Large intestine (tissue), 3 donors: ENCODE measurements around the gene SLC15A3. TPM values are rescaled to one million over a fixed set of nuclear protein-coding genes. Genes with fewer than 3 reads are reported as not detected.
A peak's percentile ranks its signal among the peaks of the same experiment; 100 is the strongest.
"Not testable (repeated sequence)": the region's sequence is repeated elsewhere in the genome, so short reads cannot be mapped to it uniquely, and the experiment has no call there.

Experiments
- DNase-seq, 2 donors: peaks; one replicate each; pipeline versions ENCODE4 v3.0.0 to v3.0.0-alpha.2; 2013
- H3K27ac ChIP-seq: one replicate; pipeline ENCODE4 v1.5.1; 2013; ENCODE audit warnings: low read length
- H3K27me3 ChIP-seq: 2 replicates; pipeline ENCODE4 v1.6.1; 2013; ENCODE audit warnings: low read length; ENCODE audit not compliant: control insufficient read depth, insufficient read depth
- H3K36me3 ChIP-seq: 2 replicates; pipeline ENCODE4 v1.6.1; 2013; ENCODE audit warnings: low read length; ENCODE audit not compliant: control insufficient read depth, insufficient read depth
- H3K4me1 ChIP-seq: one replicate; pipeline ENCODE4 v1.6.1; 2013; ENCODE audit warnings: low read length; ENCODE audit not compliant: control insufficient read depth, insufficient read depth
- H3K4me3 ChIP-seq: one replicate; pipeline ENCODE4 v1.5.1; 2013; ENCODE audit warnings: low read length
- H3K9me3 ChIP-seq: one replicate; pipeline ENCODE4 v1.6.1; 2013; ENCODE audit warnings: mild to moderate bottlenecking, low read depth, low read length, moderate library complexity; ENCODE audit not compliant: control insufficient read depth
- WGBS: methylation state at CpG from one replicate; pipeline ENCODE4 v1.1.5; 2013; ENCODE audit warnings: low lambda C conversion rate; ENCODE audit not compliant: insufficient coverage; 5-methylcytosine and 5-hydroxymethylcytosine counted together
- polyA plus RNA-seq: library from polyadenylated mRNA; unstranded; fragments of 120-200 nt; gene quantifications from one replicate; pipeline ENCODE4 v1.2.1, GENCODE V29; 2013

Gene SLC15A3
- polyA plus RNA-seq, 1 donor: 19.8 TPM

DNA sequence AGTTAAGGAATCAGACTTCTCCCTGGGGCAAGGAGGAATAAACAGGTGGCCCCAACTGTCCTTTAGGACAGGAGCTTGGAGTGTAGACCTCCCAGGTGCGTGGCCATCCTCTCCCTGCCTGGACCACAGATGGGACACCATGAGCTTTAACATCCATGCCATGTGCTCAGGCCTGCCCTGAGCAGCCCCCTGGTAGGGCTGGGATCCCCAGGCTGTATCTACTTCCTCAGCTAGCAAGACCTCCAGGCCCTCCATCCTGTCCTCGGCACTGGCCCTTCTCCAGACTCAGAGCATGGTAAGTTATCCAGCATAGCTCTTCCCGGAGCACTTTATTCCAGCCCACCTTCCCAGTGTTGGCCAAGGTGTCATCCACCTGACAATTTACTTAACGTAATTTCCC is 25.2 kb upstream of the SLC15A3 start:
- Histone ChIP-seq H3K27me3 (no peaks in the 10 kb centered on the region), H3K9me3 (no peaks in the 10 kb centered on the region), H3K36me3 (no peaks in the 10 kb centered on the region), H3K4me1 (no peaks in the 10 kb centered on the region), H3K27ac (no peak overlapping the region), H3K4me3 (no peak overlapping the region)
- DNase-seq: no peak
- no CpG with 5 or more reads among the region's 4 CpGs for WGBS

DNA sequence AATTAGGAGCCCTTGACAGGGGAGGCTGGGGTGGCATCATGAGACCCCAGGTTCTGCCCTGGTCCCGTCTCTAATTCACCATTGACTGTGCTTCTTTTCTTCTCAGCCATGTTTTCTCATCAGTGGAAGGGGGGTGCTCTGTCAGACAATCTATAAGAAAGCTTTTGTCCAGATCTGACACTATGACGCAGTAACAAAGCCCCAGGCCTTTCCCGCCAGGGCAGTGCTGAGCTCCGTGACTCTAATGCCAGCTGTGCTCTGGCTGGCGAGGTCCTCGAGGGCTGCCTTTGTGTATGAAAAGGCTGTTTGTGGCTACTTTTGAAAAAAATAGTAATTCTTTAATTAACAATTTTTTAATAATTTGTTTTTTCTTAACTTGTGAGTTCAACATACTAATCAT is 22.8 kb upstream of the SLC15A3 start:
- WGBS: no CpG with 5 or more reads among the region's 6 CpGs
- no peak overlapping the region for H3K27ac ChIP-seq
- DNase-seq: no peak

DNA sequence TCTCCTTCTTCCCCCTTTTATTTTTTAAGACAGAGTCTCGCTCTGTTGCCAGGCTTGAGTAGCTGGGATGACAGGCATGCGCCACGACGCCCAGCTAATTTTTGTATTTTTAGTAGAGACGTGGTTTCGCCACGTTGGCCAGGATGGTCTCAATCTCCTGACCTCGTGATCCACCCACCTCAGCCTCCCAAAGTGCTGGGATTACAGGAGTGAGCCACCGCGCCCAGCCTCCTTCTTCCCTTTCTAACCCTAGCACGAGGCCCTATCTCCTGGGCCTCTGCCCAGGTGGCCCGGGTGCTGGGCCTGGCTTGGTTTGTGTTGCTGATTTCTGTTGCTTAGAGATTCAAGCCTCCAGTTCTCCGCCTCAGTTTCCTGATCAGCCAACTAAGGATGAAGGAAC is 22.3 kb upstream of the SLC15A3 start:
- WGBS: no CpG with 5 or more reads among the region's 13 CpGs
- not testable (repeated sequence) for H3K36me3 ChIP-seq, H3K27ac ChIP-seq, H3K9me3 ChIP-seq, DNase-seq, H3K4me3 ChIP-seq, H3K4me1 ChIP-seq, H3K27me3 ChIP-seq

More for the DNA sequence above, 22.8 kb upstream of the SLC15A3 start:
- Histone ChIP-seq H3K4me3 (no peak overlapping the region), H3K9me3 (no peaks in the 10 kb centered on the region), H3K4me1 (no peaks in the 10 kb centered on the region), H3K36me3 (no peaks in the 10 kb centered on the region), H3K27me3 (no peaks in the 10 kb centered on the region)

DNA sequence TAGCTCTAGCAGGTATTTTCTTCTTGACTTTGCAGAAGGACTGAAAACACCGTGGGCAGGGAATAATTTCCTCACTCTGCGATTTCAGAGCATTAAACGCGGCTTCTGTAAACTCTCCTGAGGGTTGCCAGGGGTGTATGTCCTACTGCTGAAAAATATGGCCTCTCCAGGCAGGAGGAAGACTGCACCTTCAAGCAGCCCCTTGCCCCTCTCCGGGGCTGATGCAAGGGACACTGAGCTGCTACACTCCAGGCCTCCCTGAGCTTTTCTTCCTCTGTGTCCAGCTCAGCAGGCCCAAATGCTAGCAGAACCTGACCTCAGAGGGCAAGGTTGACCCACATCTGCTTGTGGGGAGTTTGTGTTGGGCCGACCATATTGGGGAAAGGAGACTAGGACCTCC is 21.7 kb upstream of the SLC15A3 start:
- DNase-seq: no peak
- Histone ChIP-seq H3K9me3 (no peaks in the 10 kb centered on the region), H3K4me1 (no peaks in the 10 kb centered on the region), H3K36me3 (no peaks in the 10 kb centered on the region), H3K27ac (no peak overlapping the region), H3K4me3 (no peak overlapping the region), H3K27me3 (no peaks in the 10 kb centered on the region)
- 83% methylated on average over 1 of the region's 6 CpGs for WGBS

DNA sequence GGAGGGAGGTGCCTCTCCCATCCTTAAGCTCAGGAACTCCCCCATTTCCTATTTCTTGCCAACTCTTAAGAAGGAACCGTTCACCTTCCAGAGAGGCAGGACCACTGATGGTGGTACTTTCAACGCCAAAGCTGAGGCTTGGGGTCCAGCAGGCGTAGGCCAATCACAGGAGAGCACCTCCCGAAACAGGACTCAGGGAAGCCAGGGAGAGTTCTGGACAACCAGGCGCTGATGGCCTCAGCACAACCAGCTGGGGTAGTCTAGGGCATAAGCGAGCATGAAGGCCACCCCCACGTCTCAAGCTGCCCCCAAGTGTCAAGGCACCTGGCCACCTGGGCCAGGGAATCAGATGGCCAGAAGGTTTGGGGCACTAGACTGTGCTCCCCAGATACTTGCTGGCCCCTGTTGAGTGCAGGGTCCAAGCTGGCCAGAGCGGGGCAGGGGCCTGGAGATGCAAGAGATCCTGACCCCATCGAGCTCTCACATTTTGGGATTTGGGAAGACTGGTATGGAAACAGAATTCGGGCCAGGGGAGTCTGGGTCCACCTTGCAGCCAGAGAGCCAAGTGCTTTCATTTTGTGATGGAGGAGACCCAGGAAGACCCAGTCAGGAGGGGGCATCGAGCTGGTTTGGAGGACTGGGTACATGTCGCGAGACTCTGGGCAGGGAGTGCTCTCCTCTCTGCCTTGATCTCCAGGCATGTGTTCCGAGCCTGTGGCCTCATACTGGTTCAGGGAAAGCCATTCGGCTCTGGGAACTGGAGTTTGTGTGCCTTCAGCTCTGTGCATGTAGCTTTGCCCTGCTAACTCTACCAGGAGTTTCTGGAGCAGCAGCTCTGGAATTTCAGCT is 20.4 kb upstream of the SLC15A3 start:
- H3K27ac ChIP-seq: no peak overlapping the region
- H3K4me1 ChIP-seq: no peaks in the 10 kb centered on the region
- H3K27me3 ChIP-seq: no peaks in the 10 kb centered on the region
- no peak for DNase-seq
- H3K4me3 ChIP-seq: no peak overlapping the region
- H3K36me3 ChIP-seq: no peaks in the 10 kb centered on the region
- WGBS: no CpG with 5 or more reads among the region's 15 CpGs
- no peaks in the 10 kb centered on the region for H3K9me3 ChIP-seq

DNA sequence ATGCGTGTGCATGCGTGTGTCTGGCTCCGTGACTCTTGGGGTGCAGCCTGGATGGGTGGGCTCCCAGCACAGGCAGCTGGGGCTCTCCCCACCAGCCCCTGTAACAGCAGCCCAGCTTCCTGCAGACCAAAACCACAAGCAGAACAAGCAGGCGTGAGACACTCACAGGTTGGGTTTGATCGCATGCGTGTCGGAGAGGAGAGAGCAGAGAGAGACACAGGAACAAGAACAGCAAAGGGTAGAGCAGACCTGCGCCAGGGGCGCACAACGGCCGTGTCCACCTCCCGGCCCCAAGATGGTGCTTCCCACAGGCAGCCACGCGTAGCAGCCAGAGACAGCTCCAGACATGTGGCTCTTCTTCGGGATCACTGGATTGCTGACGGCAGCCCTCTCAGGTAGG is 19.5 kb upstream of the SLC15A3 start, which contains the start of gene CD6:
CD6 (plus strand) TSS at position 161 of the 400 bp plus-strand sequence; CDS start at position 347, 186 bp downstream.
- Histone ChIP-seq H3K27ac (no peak within 1 kb of the TSS), H3K9me3 (no peaks in the 10 kb centered on the region), H3K27me3 (no peaks in the 10 kb centered on the region), H3K4me3 (no peak within 1 kb of the TSS), H3K4me1 (no peaks in the 10 kb centered on the region), H3K36me3 (no peaks in the 10 kb centered on the region)
- WGBS: no CpG with 5 or more reads among the region's 16 CpGs
- no peak for DNase-seq

DNA sequence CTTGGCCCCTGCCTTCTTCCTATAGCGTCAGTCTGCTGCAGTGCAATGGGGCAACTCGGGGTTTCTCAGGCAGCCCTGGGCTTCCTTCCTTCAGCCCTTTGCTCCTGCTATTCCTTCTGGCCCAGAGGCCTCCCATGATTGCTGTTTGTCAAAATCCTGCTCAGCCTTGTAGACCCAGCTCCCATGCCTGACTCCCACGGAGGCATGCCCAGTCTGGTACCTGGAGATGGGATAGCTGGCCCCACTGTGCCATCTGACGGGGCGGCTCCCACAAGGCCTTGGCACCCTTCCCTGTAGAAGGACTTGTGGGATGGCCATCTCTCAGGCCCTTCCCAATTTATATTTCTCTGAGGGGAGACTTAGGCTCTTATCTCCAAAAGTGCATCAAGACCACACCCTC is 18.9 kb upstream of the SLC15A3 start:
- H3K9me3 ChIP-seq: no peaks in the 10 kb centered on the region
- DNase-seq: no peak
- no peaks in the 10 kb centered on the region for H3K27me3 ChIP-seq
- H3K36me3 ChIP-seq: no peaks in the 10 kb centered on the region
- WGBS: no CpG with 5 or more reads among the region's 5 CpGs
- no peak overlapping the region for H3K4me3 ChIP-seq
- no peak overlapping the region for H3K27ac ChIP-seq
- H3K4me1 ChIP-seq: no peaks in the 10 kb centered on the region

DNA sequence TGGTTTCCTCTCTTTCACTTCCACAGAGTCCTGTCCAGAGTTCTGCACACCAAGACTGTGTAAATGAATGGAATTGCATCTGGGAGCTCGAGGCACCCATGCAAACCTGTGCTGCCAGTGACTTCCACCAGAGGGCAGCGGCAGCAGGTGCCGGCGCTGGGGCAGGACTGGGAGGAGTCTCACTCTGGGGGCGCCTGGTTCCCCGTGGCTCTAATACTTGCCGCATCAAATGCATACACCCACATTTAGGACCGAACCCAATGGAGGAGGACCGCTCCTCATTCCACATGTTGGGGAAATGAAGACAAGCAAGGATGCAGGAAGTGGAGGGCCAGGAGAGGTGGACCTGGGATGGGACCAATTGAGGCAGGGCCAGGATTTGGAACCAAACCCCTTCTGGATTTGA is 18.4 kb upstream of the SLC15A3 start:
- DNase-seq: peak; percentile 18 to 33
- no CpG with 5 or more reads among the region's 9 CpGs for WGBS

DNA sequence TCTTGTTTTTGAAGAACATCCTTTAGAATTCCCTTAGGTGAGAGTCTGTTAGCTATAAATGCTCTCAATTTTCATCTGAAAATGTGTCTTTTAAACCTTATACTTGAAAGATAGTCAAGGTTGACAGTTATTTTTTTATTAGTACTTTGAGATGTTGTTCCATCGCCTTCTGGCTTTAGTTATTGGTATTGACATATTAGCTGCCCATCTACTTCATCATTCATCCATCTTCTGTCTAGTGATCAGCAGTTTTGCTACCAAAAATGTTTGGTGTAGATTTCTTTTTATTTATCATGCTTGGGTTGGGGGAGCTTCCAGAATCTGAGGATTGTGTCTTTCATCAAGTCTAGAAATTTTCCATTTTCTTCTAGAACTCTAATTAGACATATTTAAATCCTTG is 16.2 kb upstream of the SLC15A3 start:
- no peak overlapping the region for H3K4me3 ChIP-seq
- DNase-seq: no peak
- H3K27me3 ChIP-seq: no peaks in the 10 kb centered on the region
- H3K36me3 ChIP-seq: no peaks in the 10 kb centered on the region
- H3K27ac ChIP-seq: no peak overlapping the region
- H3K9me3 ChIP-seq: no peaks in the 10 kb centered on the region
- no peaks in the 10 kb centered on the region for H3K4me1 ChIP-seq
- no CpG with 5 or more reads among the region's 1 CpG for WGBS

More for the DNA sequence above, 18.4 kb upstream of the SLC15A3 start:
- no peaks in the 10 kb centered on the region for H3K4me1 ChIP-seq
- no peaks in the 10 kb centered on the region for H3K36me3 ChIP-seq
- no peaks in the 10 kb centered on the region for H3K9me3 ChIP-seq
- no peak overlapping the region for H3K27ac ChIP-seq
- no peak overlapping the region for H3K4me3 ChIP-seq
- H3K27me3 ChIP-seq: no peaks in the 10 kb centered on the region

DNA sequence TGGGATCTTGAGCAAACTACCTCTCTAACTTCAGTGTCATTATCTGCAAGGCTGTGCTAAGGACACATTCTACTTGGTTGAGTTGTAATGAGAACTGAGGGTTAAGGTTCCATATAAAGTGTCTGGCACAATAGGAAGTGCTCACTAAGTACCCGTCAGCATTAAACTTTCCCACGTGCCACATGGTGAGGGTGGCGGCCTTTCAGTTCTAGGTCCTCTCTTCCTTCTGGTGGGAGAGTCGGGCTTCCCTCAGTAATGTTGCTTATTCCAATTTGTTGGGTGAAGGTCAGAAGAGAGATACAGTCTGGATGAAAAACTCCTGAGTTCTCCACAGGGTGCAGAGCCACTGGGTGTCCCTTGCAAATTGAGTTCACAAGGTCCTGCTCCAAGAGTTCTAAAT is 14.9 kb upstream of the SLC15A3 start:
- H3K27me3 ChIP-seq: no peaks in the 10 kb centered on the region
- DNase-seq: no peak
- no peaks in the 10 kb centered on the region for H3K9me3 ChIP-seq
- H3K27ac ChIP-seq: no peak overlapping the region
- no peaks in the 10 kb centered on the region for H3K36me3 ChIP-seq
- H3K4me1 ChIP-seq: no peaks in the 10 kb centered on the region
- no peak overlapping the region for H3K4me3 ChIP-seq
- no CpG with 5 or more reads among the region's 4 CpGs for WGBS

DNA sequence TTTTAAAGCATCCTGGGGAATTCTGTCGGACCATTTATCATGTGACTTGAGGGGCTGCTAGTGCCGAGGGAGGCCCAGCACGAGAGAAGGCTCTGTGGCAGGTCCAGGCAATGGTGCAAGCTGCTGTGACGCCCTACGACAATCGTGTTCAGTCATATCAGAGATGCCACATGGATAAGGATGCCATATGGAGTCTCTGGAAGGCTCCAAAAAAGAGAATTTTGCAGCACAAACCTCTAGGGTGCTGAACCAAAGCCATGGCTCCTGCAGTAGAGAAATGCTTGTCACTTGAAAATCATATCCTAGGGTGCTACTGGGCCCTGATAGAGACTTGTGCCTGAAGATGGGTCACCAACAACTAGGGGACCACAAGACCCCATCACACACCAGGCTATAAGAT is 12.8 kb upstream of the SLC15A3 start:
- no CpG with 5 or more reads among the region's 6 CpGs for WGBS
- Histone ChIP-seq H3K4me3 (no peak overlapping the region), H3K4me1 (no peaks in the 10 kb centered on the region), H3K9me3 (no peaks in the 10 kb centered on the region), H3K27ac (no peak overlapping the region), H3K27me3 (peaks cover 4% of the 10 kb centered on the region), H3K36me3 (no peaks in the 10 kb centered on the region)
- DNase-seq: no peak
